Mucosa of rectum (tissue), 2 donors: ENCODE results near the gene TMEM131.

Experiments used
- H3K27ac ChIP-seq, 2 donors: one replicate each; pipeline ENCODE4 v1.7.0; 2013; ENCODE audit warnings: inconsistent platforms in 2 of 2, low read depth in 2 of 2, low read length in 2 of 2
- H3K27me3 ChIP-seq, 2 donors: one replicate each; pipeline ENCODE4 v1.7.0; 2013; ENCODE audit warnings: low read length in 2 of 2; ENCODE audit not compliant: control insufficient read depth in 2 of 2, insufficient read depth in 2 of 2
- H3K36me3 ChIP-seq, 2 donors: one replicate each; pipeline ENCODE4 v1.7.0; 2013; ENCODE audit warnings: low read length in 2 of 2; ENCODE audit not compliant: control insufficient read depth in 2 of 2, insufficient read depth in 2 of 2
- H3K4me1 ChIP-seq, 2 donors: one replicate each; pipeline ENCODE4 v1.7.0; 2013; ENCODE audit warnings: low read length in 2 of 2, mild to moderate bottlenecking in 1 of 2; ENCODE audit not compliant: control insufficient read depth in 2 of 2, insufficient read depth in 2 of 2
- H3K4me3 ChIP-seq, 2 donors: one replicate each; pipeline ENCODE4 v1.7.0; 2013; ENCODE audit warnings: low read length in 2 of 2
- H3K9ac ChIP-seq, 2 donors: one replicate each; pipeline ENCODE4 v1.7.0; 2013; ENCODE audit warnings: low read length in 2 of 2, low read depth in 1 of 2, mild to moderate bottlenecking in 1 of 2
- H3K9me3 ChIP-seq, 2 donors: one replicate each; pipeline ENCODE4 v1.7.0; 2013; ENCODE audit warnings: low read length in 2 of 2; ENCODE audit not compliant: control insufficient read depth in 2 of 2
- donor health status: healthy.
- donor health status: Normal muscosa, but diverticular disease.

TMEM131 gene

GRCh38 chr2:97992836-97993825 is 2.6 kb downstream of the TMEM131 start:
- Histone ChIP-seq H3K4me3 (peak overlapping the region; percentile 94), H3K27me3 (no peaks in the 10 kb centered on the region), H3K9me3 (no peaks in the 10 kb centered on the region), H3K9ac (peak overlapping the region in 1 of 2 donors; percentile 94), H3K4me1 (peaks cover 5 to 24% of the 10 kb centered on the region in 2 donors), H3K27ac (no peak overlapping the region), H3K36me3 (no peaks in the 10 kb centered on the region)

GRCh38 chr2:97991081-97991856 is 4.5 kb downstream of the TMEM131 start:
- H3K4me1 ChIP-seq: peaks cover 5 to 22% of the 10 kb centered on the region in 2 donors
- no peak overlapping the region for H3K27ac ChIP-seq
- H3K27me3 ChIP-seq: no peaks in the 10 kb centered on the region
- H3K9ac ChIP-seq: no peak overlapping the region
- no peak overlapping the region for H3K4me3 ChIP-seq
- no peaks in the 10 kb centered on the region for H3K9me3 ChIP-seq
- H3K36me3 ChIP-seq: no peaks in the 10 kb centered on the region

- Histone ChIP-seq H3K27me3 (no peaks in the 10 kb centered on the region), H3K4me1 (peaks cover 1 to 24% of the 10 kb centered on the region in 2 donors), H3K36me3 (no peaks in the 10 kb centered on the region), H3K4me3 (no peak overlapping the region), H3K9ac (no peak overlapping the region), H3K27ac (no peak overlapping the region), H3K9me3 (no peaks in the 10 kb centered on the region)
These were observed 7.0 kb downstream of the TMEM131 start for GRCh38 chr2:97988722-97989121.

GRCh38 chr2:97985998-97986397 is 9.8 kb downstream of the TMEM131 start:
- Histone ChIP-seq H3K4me3 (no peak overlapping the region), H3K9ac (no peak overlapping the region), H3K27ac (no peak overlapping the region), H3K9me3 (no peaks in the 10 kb centered on the region), H3K4me1 (peaks cover 10 to 11% of the 10 kb centered on the region in 2 donors), H3K27me3 (no peaks in the 10 kb centered on the region), H3K36me3 (peaks cover 0 to 3% of the 10 kb centered on the region in 2 donors)

GRCh38 chr2:97983698-97984097 is 12.1 kb downstream of the TMEM131 start:
- peaks cover 7 to 10% of the 10 kb centered on the region in 2 donors for H3K4me1 ChIP-seq
- no peak overlapping the region for H3K27ac ChIP-seq

GRCh38 chr2:97983134-97983533 is 12.6 kb downstream of the TMEM131 start:
- peaks cover 0 to 3% of the 10 kb centered on the region in 2 donors for H3K36me3 ChIP-seq
- H3K9me3 ChIP-seq: peaks cover 0 to 3% of the 10 kb centered on the region in 2 donors
- H3K27ac ChIP-seq: no peak overlapping the region
- peaks cover 7 to 10% of the 10 kb centered on the region in 2 donors for H3K4me1 ChIP-seq
- peak overlapping the region; percentile 19 to 58 for H3K4me3 ChIP-seq
- H3K9ac ChIP-seq: no peak overlapping the region
- H3K27me3 ChIP-seq: no peaks in the 10 kb centered on the region

More at GRCh38 chr2:97983698-97984097, 12.1 kb downstream of the TMEM131 start:
- Histone ChIP-seq H3K9me3 (peaks cover 0 to 3% of the 10 kb centered on the region in 2 donors), H3K4me3 (peak overlapping the region; percentile 19 to 58), H3K27me3 (no peaks in the 10 kb centered on the region), H3K9ac (no peak overlapping the region), H3K36me3 (peaks cover 0 to 3% of the 10 kb centered on the region in 2 donors)

GRCh38 chr2:97982621-97983020 is 13.1 kb downstream of the TMEM131 start:
- Histone ChIP-seq H3K4me3 (no peak overlapping the region), H3K4me1 (peaks cover 7 to 10% of the 10 kb centered on the region in 2 donors), H3K36me3 (peaks cover 0 to 3% of the 10 kb centered on the region in 2 donors), H3K27me3 (no peaks in the 10 kb centered on the region), H3K27ac (no peak overlapping the region), H3K9me3 (peaks cover 0 to 3% of the 10 kb centered on the region in 2 donors), H3K9ac (no peak overlapping the region)

- H3K4me1 ChIP-seq: peaks cover 7 to 10% of the 10 kb centered on the region in 2 donors
- no peaks in the 10 kb centered on the region for H3K27me3 ChIP-seq
- H3K27ac ChIP-seq: no peak overlapping the region
- H3K4me3 ChIP-seq: no peak overlapping the region
- peaks cover 0 to 3% of the 10 kb centered on the region in 2 donors for H3K36me3 ChIP-seq
- H3K9ac ChIP-seq: no peak overlapping the region
- peaks cover 0 to 3% of the 10 kb centered on the region in 2 donors for H3K9me3 ChIP-seq
These were observed 13.8 kb downstream of the TMEM131 start for GRCh38 chr2:97981961-97982360.

GRCh38 chr2:97979904-97980303 is 15.8 kb downstream of the TMEM131 start:
- H3K9ac ChIP-seq: no peak overlapping the region
- no peak overlapping the region for H3K27ac ChIP-seq
- H3K36me3 ChIP-seq: peaks cover 0 to 3% of the 10 kb centered on the region in 2 donors
- H3K9me3 ChIP-seq: peaks cover 0 to 3% of the 10 kb centered on the region in 2 donors
- peaks cover 7 to 10% of the 10 kb centered on the region in 2 donors for H3K4me1 ChIP-seq
- H3K27me3 ChIP-seq: no peaks in the 10 kb centered on the region
- H3K4me3 ChIP-seq: no peak overlapping the region

GRCh38 chr2:97974471-97974870 is 21.3 kb downstream of the TMEM131 start:
- Histone ChIP-seq H3K36me3 (no peaks in the 10 kb centered on the region), H3K9me3 (peaks cover 2 to 9% of the 10 kb centered on the region in 2 donors), H3K4me1 (peaks cover 10 to 13% of the 10 kb centered on the region in 2 donors), H3K9ac (no peak overlapping the region), H3K27me3 (no peaks in the 10 kb centered on the region), H3K4me3 (no peak overlapping the region), H3K27ac (no peak overlapping the region)
